Measurements from ENCODE around the gene USP36. TPM values are rescaled to one million over a fixed set of nuclear protein-coding genes. Genes with fewer than 3 reads are reported as not detected.

USP36 gene
- total RNA-seq, 1 experiment from 2014 or later, result 37.5 TPM

DNA sequence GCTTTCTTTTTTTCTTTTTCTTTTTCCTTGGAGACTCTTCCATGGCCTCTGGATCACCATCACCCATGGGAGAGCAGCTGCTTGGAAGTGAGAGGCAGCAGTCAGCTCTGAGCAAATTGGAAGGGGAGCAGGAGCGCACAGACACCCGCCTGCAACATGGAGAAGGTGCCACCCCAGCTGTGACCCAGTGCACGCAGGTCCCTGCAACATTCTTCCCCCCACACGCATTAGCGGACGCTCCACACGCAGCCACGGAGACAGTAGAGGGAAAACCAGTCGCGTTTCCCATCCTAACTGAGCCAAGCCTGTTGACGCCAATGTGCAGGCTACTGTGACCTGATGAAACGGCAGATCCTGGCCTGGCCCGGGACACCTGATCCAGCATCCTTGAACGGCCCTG, 38.2 kb downstream of the USP36 start:
- TF ChIP-seq EZH2phosphoT487 (IDR thresholded peaks at IDR 0.05; ENCODE audit: borderline replicate concordance, low read length) (no peak), CTCF (conservative IDR thresholded peaks at IDR 0.05; ENCODE audit: low read depth, low read length) (no peak), EZH2 (IDR thresholded peaks at IDR 0.05; ENCODE audit: low read length, unreplicated experiment) (no peak)
- peaks cover 75% of the 10 kb centered on the region for H3K36me3 ChIP-seq (ENCODE audit: low read depth, low read length)
- no peaks in the 10 kb centered on the region for H3K27me3 ChIP-seq (ENCODE audit: low read length)
- no peaks in the 10 kb centered on the region for H3K4me1 ChIP-seq (ENCODE audit: insufficient read depth, low read length)
- no peaks in the 10 kb centered on the region for H3K79me2 ChIP-seq (ENCODE audit: low read length)
- POLR2A ChIA-PET (ENCODE audit: unreplicated experiment), result no interaction called here
- no peaks in the 10 kb centered on the region for H3K9me2 ChIP-seq (replicated peaks; ENCODE audit: low read length)
- no peaks in the 10 kb centered on the region for H3F3A ChIP-seq (ENCODE audit: low read length, unreplicated experiment)
- no peak overlapping the region for H3K27ac ChIP-seq (ENCODE audit: low read length)
- H3K4me2 ChIP-seq (ENCODE audit: low read length), result no peak overlapping the region
- H4K20me1 ChIP-seq (ENCODE audit: low read length), result 0 out of 2 replicates have a peak, but pooled peaks cover 10% of the 10 kb centered on the region
- H3K4me3 ChIP-seq (ENCODE audit: low read length), result no peak overlapping the region
- DNase-seq (no peak), ATAC-seq (no peak)
- no peaks in the 10 kb centered on the region for H3K9me3 ChIP-seq (ENCODE audit: low read length)
- intact Hi-C loops (cut with micrococcal nuclease), result no loop called here
- no peak overlapping the region for H3K9ac ChIP-seq (ENCODE audit: low read length)
- H2AFZ ChIP-seq (ENCODE audit: low read length), result no peak overlapping the region
- CTCF ChIA-PET, result no interaction called here
- BruUV-seq (replicated peaks), result no TSS peak

DNA sequence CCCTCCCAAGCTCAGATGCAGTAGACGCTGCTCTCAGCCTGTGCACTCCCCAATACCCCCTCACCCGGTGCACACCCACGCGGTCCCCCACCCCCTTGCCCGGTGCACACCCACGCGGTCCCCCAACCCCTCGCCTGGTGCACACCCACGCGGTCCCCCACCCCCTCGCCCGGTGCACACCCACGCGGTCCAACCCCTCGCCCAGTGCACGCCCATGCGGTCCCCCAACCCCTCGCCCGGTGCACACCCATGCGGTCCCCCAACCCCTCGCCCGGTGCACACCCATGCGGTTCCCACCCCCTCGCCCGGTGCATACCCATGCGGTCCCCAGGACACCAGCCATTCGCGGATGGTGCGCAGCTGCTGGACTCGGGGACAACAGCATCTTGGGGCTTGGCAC, 38.6 kb downstream of the USP36 start:
- TF ChIP-seq CTCF (conservative IDR thresholded peaks at IDR 0.05; ENCODE audit: low read depth, low read length) (no peak), EZH2 (IDR thresholded peaks at IDR 0.05; ENCODE audit: low read length, unreplicated experiment) (no peak), EZH2phosphoT487 (IDR thresholded peaks at IDR 0.05; ENCODE audit: borderline replicate concordance, low read length) (no peak)
- Histone ChIP-seq H3K9me2 (replicated peaks; ENCODE audit: low read length) (no peaks in the 10 kb centered on the region), H3K4me3 (ENCODE audit: low read length) (no peak overlapping the region), H3F3A (ENCODE audit: low read length, unreplicated experiment) (no peaks in the 10 kb centered on the region), H3K27me3 (ENCODE audit: low read length) (no peaks in the 10 kb centered on the region), H3K36me3 (ENCODE audit: low read depth, low read length) (peaks cover 75% of the 10 kb centered on the region), H3K27ac (ENCODE audit: low read length) (no peak overlapping the region), H3K4me1 (ENCODE audit: insufficient read depth, low read length) (no peaks in the 10 kb centered on the region), H3K9ac (ENCODE audit: low read length) (no peak overlapping the region), H3K9me3 (ENCODE audit: low read length) (no peaks in the 10 kb centered on the region), H3K79me2 (ENCODE audit: low read length) (no peaks in the 10 kb centered on the region), H3K4me2 (ENCODE audit: low read length) (no peak overlapping the region), H2AFZ (ENCODE audit: low read length) (no peak overlapping the region), H4K20me1 (ENCODE audit: low read length) (0 out of 2 replicates have a peak, but pooled peaks cover 10% of the 10 kb centered on the region)
- CTCF ChIA-PET, result no interaction called here
- DNase-seq, result no peak
- no peak for ATAC-seq
- intact Hi-C loops (cut with micrococcal nuclease), result no loop called here
- POLR2A ChIA-PET (ENCODE audit: unreplicated experiment), result no interaction called here
- no TSS peak for BruUV-seq (replicated peaks)

GRCh38 chr17:78800132-78800931, 40.3 kb downstream of the USP36 start:
- H3K27ac ChIP-seq (ENCODE audit: low read length), result no peak overlapping the region
- no peaks in the 10 kb centered on the region for H3K27me3 ChIP-seq (ENCODE audit: low read length)
- peaks cover 75% of the 10 kb centered on the region for H3K36me3 ChIP-seq (ENCODE audit: low read depth, low read length)
- 0 out of 2 replicates have a peak, but pooled peaks cover 10% of the 10 kb centered on the region for H4K20me1 ChIP-seq (ENCODE audit: low read length)
- H3K9ac ChIP-seq (ENCODE audit: low read length), result no peak overlapping the region
- no peaks in the 10 kb centered on the region for H3K79me2 ChIP-seq (ENCODE audit: low read length)
- ChIA-PET CTCF (no interaction called here), POLR2A (ENCODE audit: unreplicated experiment) (no interaction called here)
- ATAC-seq (no peak), DNase-seq (no peak)
- BruUV-seq (replicated peaks), result no TSS peak
- H3F3A ChIP-seq (ENCODE audit: low read length, unreplicated experiment), result no peaks in the 10 kb centered on the region
- no peaks in the 10 kb centered on the region for H3K4me1 ChIP-seq (ENCODE audit: insufficient read depth, low read length)
- H2AFZ ChIP-seq (ENCODE audit: low read length), result no peak overlapping the region
- H3K4me3 ChIP-seq (ENCODE audit: low read length), result no peak overlapping the region
- no peaks in the 10 kb centered on the region for H3K9me3 ChIP-seq (ENCODE audit: low read length)
- no peak overlapping the region for H3K4me2 ChIP-seq (ENCODE audit: low read length)
- intact Hi-C loops (cut with micrococcal nuclease), result no loop called here
- no peaks in the 10 kb centered on the region for H3K9me2 ChIP-seq (replicated peaks; ENCODE audit: low read length)
- TF ChIP-seq EZH2phosphoT487 (IDR thresholded peaks at IDR 0.05; ENCODE audit: borderline replicate concordance, low read length) (no peak), EZH2 (IDR thresholded peaks at IDR 0.05; ENCODE audit: low read length, unreplicated experiment) (no peak), CTCF (conservative IDR thresholded peaks at IDR 0.05; ENCODE audit: low read depth, low read length) (no peak)
